ENCODE data around the gene HYPK.
"Not testable (repeated sequence)": the region's sequence is repeated elsewhere in the genome, so short reads cannot be mapped to it uniquely, and the experiment has no call there.

Gene HYPK

DNA sequence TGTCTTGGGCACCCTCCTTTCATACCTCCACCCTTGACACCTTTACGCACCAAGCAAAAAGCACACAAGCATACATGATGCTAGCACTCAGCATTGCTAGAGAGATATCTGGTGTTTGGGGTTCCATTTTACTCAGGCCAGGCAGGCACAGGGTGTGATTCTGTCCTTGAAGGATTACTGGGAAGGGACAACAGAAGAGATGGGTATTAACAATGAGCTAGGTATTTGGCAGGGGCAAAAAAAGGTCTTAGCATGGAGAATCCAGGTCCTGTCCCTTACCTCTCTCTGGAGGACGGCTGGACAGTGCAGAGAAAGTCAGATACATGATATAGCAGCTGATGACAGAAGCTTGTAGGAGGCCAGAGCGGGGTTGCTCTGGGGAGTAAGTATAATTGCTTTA, 3.8 kb upstream of the HYPK start:
- DNase-seq, result no peak

DNA sequence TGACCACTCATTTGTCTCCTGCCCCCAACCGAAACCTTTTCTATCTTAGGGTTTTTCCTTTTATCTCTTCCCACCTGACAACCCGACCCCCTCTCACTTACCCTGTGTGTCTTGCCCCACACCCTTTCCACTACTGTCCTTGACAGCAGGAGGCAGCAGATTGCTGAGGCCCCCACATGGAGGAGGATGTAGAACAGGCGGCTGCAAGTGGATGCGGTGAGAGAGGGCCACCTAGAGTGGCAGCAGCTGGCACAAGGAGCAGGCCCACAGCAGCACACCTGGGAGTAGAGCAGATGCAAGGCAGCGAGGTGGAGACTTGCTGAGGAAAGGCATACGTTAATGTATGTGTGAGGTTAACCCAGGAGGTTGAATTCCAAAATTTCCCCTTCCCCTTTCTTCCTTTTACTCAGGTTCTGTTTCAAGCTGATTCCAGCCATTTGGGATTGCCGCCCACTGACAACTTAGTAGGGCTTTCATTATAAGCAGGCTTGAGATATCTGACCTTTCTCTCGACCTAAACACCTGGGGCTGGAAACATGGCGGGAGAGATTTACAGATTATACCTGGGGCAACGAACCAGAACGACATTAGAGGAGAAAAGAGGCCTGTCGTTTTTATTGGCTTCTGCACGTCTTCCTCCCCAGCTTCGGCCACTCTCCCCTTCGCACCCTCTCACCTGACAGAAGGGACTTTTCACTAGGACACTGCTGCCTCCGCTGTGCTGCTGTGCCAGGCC, 1.0 kb upstream of the HYPK start:
- DNase-seq, result no peak

- no peak for DNase-seq
Observed at GRCh38 chr15:43799945-43800285, 484 bp upstream of the HYPK start, which contains the start of gene SERINC4. SERINC4 (minus strand) TSS chr15:43800220; CDS start chr15:43799986, 234 bp downstream.

DNA sequence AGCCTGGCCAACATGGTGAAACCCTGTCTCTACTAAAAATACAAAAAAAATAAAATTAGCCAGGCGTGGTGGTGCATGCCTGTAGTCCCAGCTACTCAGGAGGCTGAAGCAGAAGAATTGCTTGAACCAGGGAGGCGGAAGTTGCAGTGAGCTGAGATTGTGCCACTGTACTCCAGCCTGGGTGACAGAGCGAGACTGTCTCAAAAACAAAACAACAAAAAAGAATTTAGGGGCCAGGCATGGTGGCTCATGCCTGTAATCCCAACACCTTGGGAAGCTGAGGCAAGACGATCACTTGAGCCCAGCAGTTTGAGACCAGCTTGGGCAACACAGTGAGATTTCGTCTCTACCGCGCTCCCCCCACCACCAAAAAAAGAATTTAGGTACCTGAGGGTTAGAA, 2.3 kb downstream of the HYPK start:
- not testable (repeated sequence) for DNase-seq

- no peak for DNase-seq
Observed at GRCh38 chr15:43808435-43808950, 8.1 kb downstream of the HYPK start.

DNA sequence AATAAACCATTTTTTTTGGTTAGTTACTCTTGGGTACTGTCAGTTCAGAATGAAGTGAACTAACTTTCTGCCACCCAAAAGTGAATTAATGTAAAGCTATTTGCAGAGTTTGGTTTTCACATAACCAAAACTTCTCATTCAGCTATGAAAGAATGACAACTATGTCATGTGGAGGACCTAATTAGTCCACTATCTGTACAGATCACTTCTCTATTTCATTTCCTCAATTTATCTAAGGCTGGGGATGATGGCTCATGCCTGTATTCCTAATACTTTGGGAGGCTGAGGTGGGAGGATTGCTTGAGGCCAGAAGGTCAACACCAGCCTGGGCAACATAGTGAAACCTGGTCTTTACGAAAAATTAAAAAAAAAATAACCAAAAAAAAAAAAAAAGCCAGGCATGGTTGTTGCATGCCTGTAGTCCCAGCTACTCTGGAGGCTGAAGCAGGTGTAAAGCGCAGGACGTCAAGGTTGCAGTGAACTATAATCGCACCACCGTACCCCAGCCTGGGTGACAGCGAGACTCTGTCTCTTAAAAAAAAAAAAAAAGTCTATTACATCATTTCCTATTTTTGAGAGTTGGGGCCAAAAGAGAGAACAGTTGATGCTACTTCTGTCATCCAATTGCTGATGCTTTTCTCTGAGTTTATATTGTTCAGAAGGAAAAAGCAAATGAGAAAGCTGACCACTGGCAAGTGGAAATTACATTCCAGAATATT, 8.7 kb downstream of the HYPK start:
- no peak for DNase-seq

DNA sequence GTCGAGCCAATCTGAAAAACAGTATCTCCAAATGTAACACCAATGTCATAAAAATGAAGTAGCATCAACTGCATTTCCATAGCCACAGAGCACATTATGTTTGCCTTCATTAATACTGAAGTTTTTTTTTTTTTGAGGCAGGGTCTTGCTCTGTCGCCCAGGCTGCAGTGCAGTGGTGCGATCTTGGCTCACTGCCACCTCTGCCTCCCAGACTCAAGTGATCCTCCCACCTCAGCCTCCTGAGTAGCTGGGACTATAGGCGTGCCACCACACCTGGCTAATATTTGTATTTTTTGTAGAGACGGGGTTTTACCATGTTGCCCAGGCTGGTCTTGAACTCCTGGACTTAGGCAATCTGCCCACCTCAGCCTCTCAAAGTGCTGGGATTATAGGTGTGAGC, 14.7 kb downstream of the HYPK start:
- not testable (repeated sequence) for DNase-seq

DNA sequence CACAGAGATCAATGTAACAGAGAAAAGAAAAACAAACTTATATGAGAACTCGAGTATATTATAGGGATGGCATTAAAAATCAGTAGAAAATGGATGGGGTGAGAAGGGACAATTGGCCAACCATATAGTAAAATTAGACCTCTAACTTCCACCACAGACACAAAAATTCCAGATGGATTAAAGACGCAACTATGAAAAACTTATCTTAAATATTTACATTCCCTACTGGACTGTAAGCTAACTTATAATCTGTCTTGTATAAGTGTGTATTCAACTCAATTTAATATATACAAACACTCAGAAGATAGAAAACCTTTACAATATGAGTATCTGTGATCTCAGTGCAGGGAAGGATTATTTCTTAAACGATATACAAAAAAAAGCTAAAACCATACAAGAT, 21.1 kb downstream of the HYPK start:
- DNase-seq, result no peak

- DNase-seq, result peak; percentile 85
Observed at GRCh38 chr15:43824302-43825246, 24.2 kb downstream of the HYPK start, which contains the start of gene MFAP1. MFAP1 (minus strand) TSS chr15:43824690; CDS start chr15:43824569, 121 bp downstream.

GRCh38 chr15:43825305-43825704, 24.9 kb downstream of the HYPK start:
- DNase-seq, result not testable (repeated sequence)

DNA sequence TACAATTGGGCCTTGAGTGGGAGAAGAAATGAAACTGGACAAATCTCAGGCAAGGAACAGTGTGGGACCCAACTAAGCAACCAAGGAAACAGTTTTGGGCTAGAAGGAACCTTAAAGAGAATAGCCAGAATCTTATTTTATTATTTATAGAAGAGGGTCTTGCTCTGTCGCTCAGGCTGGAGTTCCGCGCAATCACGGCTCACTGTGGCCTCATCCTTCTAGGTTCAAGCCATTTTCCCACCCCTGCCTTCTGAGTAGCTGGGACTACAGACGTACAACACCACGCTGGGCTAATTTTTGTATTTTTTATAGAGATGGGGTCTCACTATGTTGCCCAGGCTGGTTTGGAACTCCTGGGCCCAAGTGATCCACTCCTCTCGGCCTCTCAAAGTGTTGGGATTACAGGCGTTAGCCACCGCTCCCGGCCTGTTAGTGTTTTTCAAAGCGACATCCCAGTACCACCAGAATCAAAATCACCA, 25.7 kb downstream of the HYPK start:
- no peak for DNase-seq

DNA sequence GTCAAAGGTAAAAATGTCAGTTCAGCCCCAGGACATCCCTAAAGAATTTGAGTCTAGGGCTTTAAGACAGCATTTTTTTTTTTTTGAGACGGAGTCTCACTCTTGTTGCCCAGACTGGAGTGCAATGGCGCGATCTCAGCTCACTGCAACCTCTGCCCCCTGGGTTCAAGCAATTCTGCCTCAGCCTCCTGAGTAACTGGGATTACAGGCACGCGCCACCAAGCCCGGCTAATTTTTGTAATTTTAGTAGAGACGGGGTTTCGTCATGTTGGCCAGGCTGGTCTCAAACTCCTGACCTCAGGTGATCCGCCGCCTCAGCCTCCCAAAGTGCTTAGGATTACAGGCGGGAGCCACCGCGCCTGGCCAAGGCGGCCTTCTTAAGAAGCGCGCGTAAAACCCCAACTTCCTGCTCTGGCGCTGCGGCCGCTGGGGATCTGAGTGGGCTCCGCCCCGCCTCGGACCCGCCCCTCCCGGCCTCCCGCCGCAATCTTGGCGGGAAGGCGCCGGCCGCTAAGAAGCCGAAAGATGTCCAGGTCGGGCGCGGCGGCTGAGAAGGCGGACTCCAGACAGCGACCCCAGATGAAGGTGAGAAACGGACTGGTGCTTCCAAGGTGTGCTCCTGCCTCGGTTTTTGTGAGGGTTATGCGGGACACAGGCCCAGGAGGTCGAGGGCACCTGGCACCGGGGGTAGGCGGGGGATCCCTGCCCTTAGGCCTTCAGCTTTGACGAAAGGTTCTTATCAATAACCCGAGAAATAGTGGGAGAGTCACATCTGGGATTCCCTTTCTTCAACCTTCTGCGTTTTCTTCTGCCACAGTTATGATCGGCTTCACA, 26.3 kb downstream of the HYPK start, which contains the start of gene WDR76:
TSS of gene WDR76 (plus strand) at position 495 of the 834 bp plus-strand sequence. CDS start at position 526, 31 bp downstream.
- peak; percentile 47 for DNase-seq

DNA sequence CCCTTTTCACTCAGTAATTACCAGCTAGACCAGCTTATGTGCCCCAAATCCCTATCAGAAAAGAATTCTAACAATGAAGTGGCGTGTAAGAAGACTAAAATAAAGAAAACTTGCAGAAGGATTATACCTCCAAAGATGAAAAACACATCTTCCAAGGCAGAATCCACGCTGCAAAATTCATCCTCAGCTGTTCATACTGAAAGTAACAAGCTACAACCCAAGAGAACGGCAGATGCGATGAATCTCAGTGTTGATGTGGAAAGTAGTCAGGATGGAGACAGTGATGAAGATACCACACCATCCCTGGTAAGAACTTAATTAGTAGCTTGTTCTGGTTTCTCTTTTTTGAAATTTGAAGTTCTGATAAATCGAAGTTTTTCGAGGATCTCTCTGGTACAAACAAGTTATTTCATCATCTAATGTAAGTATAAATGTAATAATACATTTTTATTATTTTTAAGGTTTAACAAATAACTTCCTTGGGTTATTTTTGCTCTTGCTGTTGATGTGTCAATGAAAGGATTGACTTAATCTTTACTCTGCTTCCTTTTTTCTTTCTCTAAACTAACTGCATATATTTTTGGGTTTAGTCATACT, 27.8 kb downstream of the HYPK start:
- DNase-seq, result no peak

GRCh38 chr15:43829951-43830540, 29.6 kb downstream of the HYPK start:
- DNase-seq, result not testable (repeated sequence)

DNA sequence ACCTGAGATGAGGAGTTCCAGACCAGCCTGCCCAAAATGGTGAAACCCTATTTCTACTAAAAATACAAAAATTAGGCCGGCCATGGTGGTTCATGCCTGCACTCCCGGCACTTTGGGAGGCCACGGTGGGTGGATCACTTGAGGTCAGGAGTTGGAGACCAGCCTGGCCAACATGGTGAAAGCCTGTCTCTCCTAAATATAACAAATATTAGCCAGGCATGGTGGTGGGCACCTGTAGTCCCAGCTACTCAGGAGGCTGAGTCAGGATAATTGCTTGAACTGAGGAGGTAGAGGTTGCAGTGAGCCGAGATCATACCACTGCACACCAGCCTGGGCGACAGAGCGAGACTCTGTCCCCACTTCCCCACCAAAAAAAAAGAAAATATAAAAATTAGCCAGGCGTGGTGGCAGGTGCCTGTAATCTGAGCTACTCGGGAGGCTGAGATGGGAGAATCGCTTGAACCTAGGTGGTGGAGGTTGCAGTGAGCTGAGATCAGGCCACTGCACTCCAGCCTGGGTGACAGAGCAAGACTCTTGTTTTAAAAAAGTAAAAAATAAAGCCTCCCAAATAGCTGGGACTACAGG, 30.4 kb downstream of the HYPK start:
- not testable (repeated sequence) for DNase-seq

GRCh38 chr15:43831519-43832052, 31.2 kb downstream of the HYPK start:
- not testable (repeated sequence) for DNase-seq

DNA sequence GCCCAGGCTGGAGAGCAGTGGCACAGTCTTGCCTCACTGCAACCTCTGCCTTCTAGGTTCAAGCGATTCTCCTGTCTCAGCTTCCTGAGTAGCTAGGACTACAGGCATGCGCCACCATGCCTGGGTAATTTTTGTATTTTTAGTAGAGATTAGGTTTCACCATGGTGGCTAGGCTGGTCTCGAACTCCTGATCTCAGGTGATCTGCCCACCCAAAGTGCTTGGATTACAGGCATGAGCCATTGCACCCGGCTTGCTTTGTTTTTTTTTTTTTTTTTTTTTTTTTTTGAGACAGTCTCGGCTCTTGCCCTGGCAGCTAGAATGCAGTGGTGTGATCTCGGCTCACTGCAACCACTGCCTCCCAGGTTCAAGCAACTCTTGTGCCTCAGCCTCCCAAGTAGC, 32.1 kb downstream of the HYPK start:
- DNase-seq, result not testable (repeated sequence)

GRCh38 chr15:43845421-43845820, 45.0 kb downstream of the HYPK start:
- DNase-seq, result no peak

DNA sequence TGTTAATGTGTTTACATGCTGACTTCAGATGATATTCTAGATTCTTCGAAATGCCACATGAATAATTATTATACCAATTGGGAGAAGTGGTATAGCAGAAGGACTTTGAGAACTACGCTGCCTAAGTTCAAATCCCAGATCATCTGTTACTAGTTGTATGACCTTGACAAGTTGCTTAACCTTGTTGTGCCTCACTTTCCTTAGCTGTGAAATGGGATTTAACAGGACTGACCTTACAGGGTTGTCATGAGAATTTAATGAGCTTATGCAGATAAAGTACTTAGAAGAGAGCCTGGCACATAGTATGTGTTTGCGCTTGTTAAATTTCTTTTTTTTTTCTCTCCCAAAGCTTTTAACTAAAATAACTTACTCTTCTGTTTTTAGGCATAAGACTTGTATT, 50.9 kb downstream of the HYPK start:
- DNase-seq, result no peak

DNA sequence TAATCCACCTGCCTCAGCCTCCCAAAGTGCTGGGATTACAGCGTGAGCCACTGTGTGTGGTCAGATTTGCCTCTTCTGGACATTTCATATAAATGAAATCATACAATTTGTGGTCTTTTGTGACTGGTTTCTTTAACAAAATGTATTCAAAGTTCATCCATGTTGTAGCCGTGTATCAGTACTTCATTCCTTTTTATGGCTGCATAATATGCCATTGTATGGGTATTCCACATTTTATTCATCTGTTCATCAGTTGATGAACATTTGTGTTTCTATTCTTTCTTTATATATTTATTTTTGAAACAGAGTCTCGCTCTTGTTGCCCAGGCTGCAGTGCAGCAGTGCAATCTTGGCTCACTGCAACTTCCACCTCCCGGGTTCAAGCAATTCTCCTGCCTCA, 52.2 kb downstream of the HYPK start:
- DNase-seq, result no peak
